ACHN (cell line): ENCODE data around the gene KCNH1.
"Not testable (repeated sequence)": the region's sequence is repeated elsewhere in the genome, so short reads cannot be mapped to it uniquely, and the experiment has no call there.

ENCODE experiments used
- DNase-seq: peaks from one replicate; pipeline ENCODE4 v3.0.0-alpha.2; 2015
- in situ Hi-C: cut with HindIII; loops from 2 replicates; pipeline ENCODE4 v1.10.0; 2017; ENCODE audit warnings: low sequenced_read_pairs, low pct_ligation_motif_present, low pct_unique_long_range_greater_than_20kb

Gene KCNH1

DNA sequence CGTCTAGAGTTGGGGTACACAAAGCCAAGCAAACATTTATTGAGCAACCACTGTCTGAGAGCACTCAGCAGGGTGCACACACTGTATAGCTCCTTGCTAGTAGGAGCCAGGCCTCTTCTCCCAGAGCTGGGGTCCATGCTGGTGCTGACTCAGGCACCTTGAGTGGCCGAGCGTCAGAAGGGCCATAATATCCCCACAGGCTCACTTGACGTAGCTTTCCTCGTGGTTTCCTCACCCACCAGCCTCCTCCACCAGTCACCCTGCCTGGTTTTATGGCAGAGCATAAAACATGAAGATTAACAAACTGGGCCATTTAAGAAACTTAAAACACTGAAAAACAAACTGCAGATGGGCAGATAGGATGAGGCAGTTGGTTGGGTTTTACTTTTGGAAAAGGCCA lies 443.7 kb downstream of the KCNH1 start:
- DNase-seq: no peak
- in situ Hi-C loops: no loop called here

- no peak for DNase-seq
- in situ Hi-C loops: no loop called here
Measured at GRCh38 chr1:210689826-210690225, 444.1 kb downstream of the KCNH1 start.

DNA sequence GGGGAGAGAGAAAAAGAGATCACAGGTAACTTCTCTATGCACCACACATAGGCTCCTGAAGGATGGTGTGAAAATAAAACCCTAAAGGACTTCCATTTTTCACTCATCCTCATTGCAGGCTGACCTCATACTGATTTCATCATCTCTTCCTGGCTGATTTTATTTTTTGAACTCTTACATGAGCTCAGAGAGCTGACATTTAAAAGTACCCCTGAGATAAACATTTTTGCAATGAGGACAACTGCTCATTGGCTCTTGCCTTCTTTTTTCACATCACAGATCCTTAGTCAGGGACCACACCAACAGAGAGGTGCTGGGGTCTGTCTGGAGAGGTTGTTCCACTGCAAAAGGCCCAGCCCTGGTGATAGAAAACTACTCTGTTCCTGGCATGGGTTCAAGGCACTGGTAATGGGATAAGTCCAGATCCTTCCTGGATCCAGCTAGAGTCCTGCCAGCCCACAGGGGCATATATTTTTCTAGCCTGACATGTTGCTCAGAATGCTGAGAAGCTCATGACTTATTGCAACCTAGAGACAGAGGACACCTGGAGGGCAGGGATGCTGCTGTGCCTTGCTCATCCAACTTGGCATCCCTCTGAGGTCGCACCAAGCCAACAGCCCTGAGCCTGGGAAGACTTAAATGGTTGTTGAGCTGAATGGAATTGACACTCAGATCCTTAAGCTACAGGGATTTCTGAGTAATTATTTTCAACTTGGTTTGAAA lies 445.3 kb downstream of the KCNH1 start:
- no peak for DNase-seq
- in situ Hi-C loops: no loop called here

- DNase-seq: peak; percentile 50
Measured at GRCh38 chr1:210687582-210688279, 446.2 kb downstream of the KCNH1 start.

GRCh38 chr1:210686841-210687240 lies 447.1 kb downstream of the KCNH1 start:
- in situ Hi-C loops: no loop called here
- no peak for DNase-seq

More at GRCh38 chr1:210687582-210688279, 446.2 kb downstream of the KCNH1 start:
- in situ Hi-C loops: no loop called here

- DNase-seq: no peak
- in situ Hi-C loops: no loop called here
Measured at GRCh38 chr1:210685295-210685650, 448.7 kb downstream of the KCNH1 start.

DNA sequence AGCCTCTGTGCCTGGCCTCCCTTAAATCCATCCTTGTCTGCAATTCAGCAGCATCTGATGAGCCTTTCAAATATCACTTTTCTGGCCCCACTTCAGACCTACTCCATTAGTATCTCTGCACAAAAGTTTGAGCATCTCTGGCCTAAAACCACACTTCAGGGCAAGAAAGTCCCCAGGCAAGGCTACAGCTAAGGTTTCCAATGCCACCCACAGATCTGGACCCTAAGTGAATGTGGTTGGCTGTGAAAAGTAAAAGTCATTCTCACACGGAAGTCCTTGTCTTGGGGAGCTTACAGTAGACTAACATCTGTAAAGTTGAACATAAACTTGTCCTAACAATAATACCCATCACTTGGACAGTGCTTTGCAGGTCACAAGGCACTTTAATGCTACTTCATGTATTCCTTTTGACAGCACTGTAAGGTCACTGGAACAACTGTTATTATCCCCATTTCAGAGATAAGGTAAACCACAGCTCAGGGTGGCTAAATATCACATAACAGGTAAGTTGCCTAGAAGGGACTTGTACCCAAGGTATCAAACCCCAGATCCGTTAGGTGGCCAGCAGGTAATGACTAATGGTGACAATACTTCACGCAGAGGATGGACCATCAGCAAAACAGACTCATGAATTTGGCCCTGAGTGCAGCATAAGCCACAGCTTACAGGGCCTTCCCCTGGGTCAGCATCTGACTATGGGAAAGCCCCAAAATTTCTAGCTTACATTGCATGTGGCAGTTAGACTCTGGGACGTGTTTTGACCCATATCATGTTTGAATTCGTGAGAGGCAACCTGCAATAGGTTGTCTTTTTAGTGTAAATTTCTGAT lies 449.3 kb downstream of the KCNH1 start:
- no peak for DNase-seq
- in situ Hi-C loops: no loop called here

GRCh38 chr1:210683403-210684047 lies 450.4 kb downstream of the KCNH1 start:
- no peak for DNase-seq
- in situ Hi-C loops: no loop called here

- DNase-seq: no peak
- in situ Hi-C loops: no loop called here
Measured at GRCh38 chr1:210681158-210681557, 452.8 kb downstream of the KCNH1 start.

GRCh38 chr1:210678306-210678705 lies 455.6 kb downstream of the KCNH1 start:
- in situ Hi-C loops: no loop called here

GRCh38 chr1:210677533-210677932 lies 456.4 kb downstream of the KCNH1 start:
- DNase-seq: no peak
- in situ Hi-C loops: no loop called here

More at GRCh38 chr1:210678306-210678705, 455.6 kb downstream of the KCNH1 start:
- DNase-seq: no peak

- in situ Hi-C loops: no loop called here
Measured at GRCh38 chr1:210676539-210676938, 457.4 kb downstream of the KCNH1 start.

GRCh38 chr1:210674151-210674550 lies 459.8 kb downstream of the KCNH1 start:
- DNase-seq: no peak
- in situ Hi-C loops: no loop called here

More at GRCh38 chr1:210676539-210676938, 457.4 kb downstream of the KCNH1 start:
- DNase-seq: no peak

GRCh38 chr1:210669951-210670350 lies 464.0 kb downstream of the KCNH1 start:
- DNase-seq: no peak
- in situ Hi-C loops: no loop called here

- in situ Hi-C loops: no loop called here
- DNase-seq: no peak
Measured at GRCh38 chr1:210663730-210664573, 470.0 kb downstream of the KCNH1 start.

- no peak for DNase-seq
- in situ Hi-C loops: no loop called here
Measured at GRCh38 chr1:210662291-210663050, 471.5 kb downstream of the KCNH1 start.

GRCh38 chr1:210661520-210661919 lies 472.4 kb downstream of the KCNH1 start:
- in situ Hi-C loops: not testable (repeated sequence)

More at GRCh38 chr1:210661520-210661919, 472.4 kb downstream of the KCNH1 start:
- DNase-seq: not testable (repeated sequence)
